ENCODE data around the gene DHRS11. TPM values are rescaled to one million over a fixed set of nuclear protein-coding genes. Genes with fewer than 3 reads are reported as not detected.

The DHRS11 gene
- total and polyA plus RNA-seq, 10 of the 15 experiments (the other 5 are each of a cell fraction or from before 2014, with no cell fraction given), result 3.4 to 23.0 (median 14.5) TPM

GRCh38 chr17:36608794-36609497, 17.3 kb downstream of the DHRS11 start:
- CTCF ChIA-PET, result interaction anchor here (0.6 to 2.0 kb wide), 2 partner anchors 17 to 793 kb away, joined by 3 to 7 read pairs; no protein-coding TSS in a partner anchor
- WGBS (ENCODE audit: insufficient coverage, insufficient replicate concordance, low lambda C conversion rate, missing lambda C conversion rate), result 65% methylated on average over 23 of the region's 24 CpGs
- BruUV-seq (replicated peaks), result no TSS peak
- H3K4me1 ChIP-seq (ENCODE audit: control insufficient read depth, insufficient read depth, low read length), result peaks cover 3% of the 10 kb centered on the region
- peak; percentile 88 for ATAC-seq
- no peak for TF ChIP-seq TCF12 (IDR thresholded peaks at IDR 0.05; ENCODE audit: low read depth, low read length)
- no peak for TF ChIP-seq SUPT20H (IDR thresholded peaks at IDR 0.05; ENCODE audit: borderline replicate concordance, control insufficient read depth, low read depth, low read length)
- no peak for TF ChIP-seq ETV6 (conservative IDR thresholded peaks at IDR 0.05 in 1 of 2, IDR thresholded peaks at IDR 0.05 in 1 of 2; ENCODE audit: borderline replicate concordance in 1 of 2, low read depth in 1 of 2)
- no peak for TF ChIP-seq E2F8 (IDR thresholded peaks at IDR 0.05; ENCODE audit: low read depth, partially characterized antibody)
- TF ChIP-seq MLLT1 (IDR thresholded peaks at IDR 0.05), result no peak
- 0 out of 2 replicates have a peak, but pooled peaks have one; percentile 28 for TF ChIP-seq YY1 (IDR thresholded peaks at IDR 0.05; ENCODE audit: low read depth, low read length)
- 0 out of 2 replicates have a peak, but pooled peaks have one; percentile 4 for TF ChIP-seq SPI1 (IDR thresholded peaks at IDR 0.05; ENCODE audit: borderline replicate concordance, insufficient read depth, low read depth, low read length)
- no peak for TF ChIP-seq MYB (IDR thresholded peaks at IDR 0.05; ENCODE audit: borderline replicate concordance, low read depth, low read length)
- no peak for TF ChIP-seq CBX5 (IDR thresholded peaks at IDR 0.05; ENCODE audit: low read depth)
- no peak for TF ChIP-seq SMAD5 (IDR thresholded peaks at IDR 0.05; ENCODE audit: low read depth)
- no peak for TF ChIP-seq BACH1 (IDR thresholded peaks at IDR 0.05; ENCODE audit: borderline replicate concordance)
- TF ChIP-seq POLR2A (IDR thresholded peaks at IDR 0.05; ENCODE audit: low read depth, low read length), result no peak
- no peak for TF ChIP-seq IKZF2 (IDR thresholded peaks at IDR 0.05)
- no peak for TF ChIP-seq NR2F1 (conservative IDR thresholded peaks at IDR 0.05)
- TF ChIP-seq CTCF (IDR thresholded peaks at IDR 0.05 in 2 of 3, conservative IDR thresholded peaks at IDR 0.05 in 1 of 3; ENCODE audit: control insufficient read depth in 2 of 3, extremely low read depth in 1 of 3, insufficient read depth in 1 of 3, low read depth in 3 of 3, low read length in 3 of 3), result peak; percentile 17 to 33 (median 25); a peak in 3 of 6 replicates
- H3K9ac ChIP-seq (ENCODE audit: control insufficient read depth, insufficient read depth, low read length), result no peak overlapping the region
- POLR2A ChIA-PET, result no interaction called here
- RAD21 ChIA-PET (ENCODE audit: unreplicated experiment), result no interaction called here
- no peak for FAIRE-seq
- H3K36me3 ChIP-seq (ENCODE audit: control insufficient read depth in 2 of 2, insufficient read depth in 2 of 2, low read length in 1 of 2), result peaks cover 0 to 4% of the 10 kb centered on the region in 2 experiments; a peak in 1 of 4 replicates
- no peak overlapping the region for H3K4me3 ChIP-seq
- SMC1A ChIA-PET (ENCODE audit: uncharacterized antibody, unreplicated experiment), result no interaction called here
- no peak overlapping the region for H3K4me2 ChIP-seq (ENCODE audit: control insufficient read depth, insufficient read depth)
- no peak for DNase-seq (ENCODE audit: low read depth, low spot score)
- H3K79me2 ChIP-seq (ENCODE audit: control insufficient read depth, insufficient read depth, low read length), result peaks cover 12% of the 10 kb centered on the region
- H3K9me3 ChIP-seq (replicated peaks; ENCODE audit: control insufficient read depth, insufficient read depth, low read length), result no peaks in the 10 kb centered on the region
- intact Hi-C loops (cut with micrococcal nuclease; ENCODE audit: unreplicated experiment) (no loop called here), in situ Hi-C loops (cut with MboI) (loop anchor here (10.0 to 25.0 kb wide), 3 partner anchors 453 to 756 kb away; no protein-coding TSS in a partner anchor)
- no peak overlapping the region for H3K27ac ChIP-seq (ENCODE audit: control insufficient read depth, insufficient read depth)
- peaks cover 2% of the 10 kb centered on the region; the same call in 1 of the 2 replicates for H4K20me1 ChIP-seq (ENCODE audit: control insufficient read depth, insufficient read depth)
- H3K27me3 ChIP-seq (replicated peaks in 1 of 2; ENCODE audit: control insufficient read depth in 2 of 2, insufficient read depth in 2 of 2, low read length in 1 of 2), result no peaks in the 10 kb centered on the region
- H2AFZ ChIP-seq (ENCODE audit: control insufficient read depth, low read depth, low read length), result no peak overlapping the region
